GDM1 (cell line): ENCODE results near the gene GGNBP2.
A peak's percentile ranks its signal among the peaks of the same experiment; 100 is the strongest.
"Not testable (repeated sequence)": the region's sequence is repeated elsewhere in the genome, so short reads cannot be mapped to it uniquely, and the experiment has no call there.

ENCODE experiments used
- DNase-seq: peaks from one replicate; lab custom pipeline; 2025; lab: John Stamatoyannopoulos, UW

The GGNBP2 gene

GRCh38 chr17:36544307-36545076, at the start of gene GGNBP2:
GGNBP2 (plus strand) TSS chr17:36544919; CDS start chr17:36545725, 806 bp downstream.
- peak; percentile 89 for DNase-seq

DNA sequence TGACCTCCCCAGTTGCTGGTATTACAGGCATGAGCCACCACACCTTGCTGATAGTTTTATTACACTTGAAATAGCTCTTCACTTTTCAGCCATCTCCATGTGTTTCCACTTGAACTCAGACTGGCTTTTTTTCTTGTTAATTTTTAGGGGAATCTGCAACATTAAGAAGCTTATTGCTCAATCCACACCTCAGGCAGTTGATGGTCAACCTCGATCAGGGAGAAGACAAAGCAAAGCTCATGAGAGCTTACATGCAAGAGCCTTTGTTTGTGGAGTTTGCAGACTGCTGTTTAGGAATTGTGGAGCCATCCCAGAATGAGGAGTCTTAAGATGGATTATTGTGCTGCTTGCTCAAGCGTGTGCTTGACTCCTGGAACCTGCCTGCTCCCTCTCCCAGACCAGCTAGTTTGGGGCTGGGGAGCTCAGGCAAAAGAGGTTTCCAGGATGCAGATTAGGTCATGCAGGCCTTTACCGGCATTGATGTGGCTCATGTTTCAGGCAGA, 49.6 kb upstream of the GGNBP2 start:
- DNase-seq, result no peak

DNA sequence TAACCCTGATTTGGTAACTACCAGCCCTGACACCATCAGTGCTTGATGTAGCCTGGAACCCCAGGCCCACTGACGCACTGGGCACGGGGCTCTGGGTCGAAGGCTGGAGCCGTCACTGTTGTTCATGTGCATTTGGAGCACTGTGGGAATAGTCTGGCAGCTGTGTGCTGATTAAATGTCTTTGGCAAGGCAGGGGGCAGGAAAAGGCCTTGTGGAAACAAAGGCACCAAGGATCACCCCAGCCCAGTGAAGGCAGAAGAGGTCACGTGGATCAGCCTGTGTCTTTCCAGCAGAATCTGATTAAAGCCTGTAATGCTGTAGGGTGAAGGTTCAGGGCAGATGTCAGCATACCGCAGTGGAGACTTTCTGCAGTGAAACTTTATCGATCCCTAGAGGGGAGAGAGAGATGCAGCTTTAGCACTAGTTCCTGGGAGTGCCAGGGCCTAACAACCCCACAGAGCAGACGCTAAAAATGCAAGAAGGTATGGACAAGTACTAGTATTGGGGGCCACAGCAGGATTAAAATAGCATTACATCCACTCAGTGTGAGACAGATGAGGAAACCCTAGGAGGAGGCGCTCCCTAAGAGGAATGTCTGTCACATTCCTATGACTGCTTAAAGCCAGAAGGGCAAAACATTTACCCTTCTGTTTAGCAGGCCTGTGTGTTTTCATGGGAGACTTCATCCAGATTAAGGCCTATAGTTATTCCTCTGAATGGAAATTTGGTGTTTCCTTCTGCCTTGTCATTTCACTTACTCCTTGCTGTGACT, 48.5 kb upstream of the GGNBP2 start:
- DNase-seq, result no peak

GRCh38 chr17:36498155-36498554, 46.6 kb upstream of the GGNBP2 start:
- no peak for DNase-seq

DNA sequence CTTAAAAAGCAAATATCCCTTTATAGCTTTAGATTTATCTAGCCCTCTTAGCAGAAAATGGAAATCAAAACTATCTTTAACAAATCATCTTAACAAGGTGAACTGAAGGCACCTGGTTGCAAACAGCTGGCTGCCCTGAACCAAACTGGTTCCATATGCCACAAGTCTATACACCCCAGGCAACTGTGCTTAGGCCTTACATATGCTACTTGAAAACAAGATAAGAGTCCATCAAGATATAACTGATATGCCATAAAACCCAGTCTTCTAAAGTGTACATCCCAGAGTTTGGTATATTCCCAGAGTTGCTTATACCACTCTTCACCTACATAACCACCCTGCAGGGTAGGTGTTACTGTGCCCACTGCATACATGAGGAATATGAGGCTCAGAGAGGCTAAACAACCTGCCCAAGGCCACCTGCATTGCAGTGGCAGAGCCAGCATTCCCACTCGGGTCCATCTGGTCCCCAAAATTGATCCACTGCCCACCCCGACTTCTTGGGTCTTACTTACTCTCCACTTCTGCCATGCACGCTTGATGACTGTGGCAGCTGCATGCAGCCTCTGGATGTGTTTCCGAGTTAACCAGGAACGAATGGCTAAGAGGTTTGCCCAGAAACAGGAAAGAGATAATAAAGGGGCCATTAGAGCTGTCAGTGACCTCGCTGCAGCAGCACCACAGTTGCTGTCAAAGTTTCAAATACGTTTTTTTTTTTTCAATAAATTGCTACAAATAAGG, 46.0 kb upstream of the GGNBP2 start:
- no peak for DNase-seq

GRCh38 chr17:36500745-36501225, 43.9 kb upstream of the GGNBP2 start:
- DNase-seq, result no peak

DNA sequence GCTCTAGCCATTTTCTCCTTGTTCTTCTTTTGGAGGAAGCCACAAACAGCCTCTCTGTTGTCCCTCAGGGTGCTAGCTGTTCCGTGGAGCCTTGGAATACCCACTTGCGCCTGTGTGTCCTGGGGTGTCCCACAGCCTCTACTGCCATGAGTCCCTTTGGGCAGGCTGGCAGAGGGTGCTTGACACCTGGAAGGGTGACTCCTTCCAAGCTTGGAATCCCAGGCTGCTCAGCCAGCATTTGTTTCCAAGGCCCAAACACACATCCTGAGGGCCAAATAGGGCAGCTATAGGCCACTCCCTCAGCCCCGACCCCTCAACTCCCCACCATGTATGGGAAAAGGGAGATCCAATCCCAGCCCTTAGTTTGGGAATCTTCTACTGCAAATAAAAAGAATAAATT, 43.4 kb upstream of the GGNBP2 start:
- DNase-seq, result no peak

- DNase-seq, result no peak
Observed at GRCh38 chr17:36501963-36502362, 42.8 kb upstream of the GGNBP2 start.

DNA sequence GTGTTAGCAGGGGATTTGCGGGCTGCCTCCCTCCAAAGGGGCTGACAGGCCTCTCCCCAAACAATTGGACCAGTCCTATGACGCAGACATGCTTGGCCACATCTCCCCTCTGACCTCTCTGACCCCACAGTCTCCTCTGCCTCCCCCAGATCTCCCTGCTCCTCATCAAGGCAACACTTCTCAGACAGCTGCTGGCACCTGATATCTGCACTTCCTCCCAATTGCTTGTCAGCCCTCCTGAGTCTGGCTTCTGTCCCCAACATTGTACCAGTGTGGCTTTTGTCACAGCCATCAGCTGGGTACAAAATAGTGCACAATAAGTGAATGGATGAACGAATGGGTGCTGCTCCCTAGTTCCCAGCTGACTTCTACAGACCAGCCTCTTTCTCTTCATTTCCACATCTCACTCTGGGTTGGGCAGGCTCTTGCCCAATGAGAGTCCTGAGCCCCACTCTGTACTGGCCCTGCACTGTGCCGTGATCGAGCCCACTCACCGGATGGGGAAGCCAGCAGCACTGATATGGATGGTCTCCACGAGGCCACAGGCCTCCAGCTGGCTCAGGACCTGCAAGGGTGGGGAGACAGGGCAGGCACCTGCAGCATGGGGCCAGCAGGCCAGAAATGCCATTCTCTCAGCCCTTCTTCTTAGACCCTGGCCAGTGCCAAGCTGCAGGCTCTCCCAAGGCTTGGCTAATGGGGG, 41.1 kb upstream of the GGNBP2 start:
- DNase-seq, result no peak

DNA sequence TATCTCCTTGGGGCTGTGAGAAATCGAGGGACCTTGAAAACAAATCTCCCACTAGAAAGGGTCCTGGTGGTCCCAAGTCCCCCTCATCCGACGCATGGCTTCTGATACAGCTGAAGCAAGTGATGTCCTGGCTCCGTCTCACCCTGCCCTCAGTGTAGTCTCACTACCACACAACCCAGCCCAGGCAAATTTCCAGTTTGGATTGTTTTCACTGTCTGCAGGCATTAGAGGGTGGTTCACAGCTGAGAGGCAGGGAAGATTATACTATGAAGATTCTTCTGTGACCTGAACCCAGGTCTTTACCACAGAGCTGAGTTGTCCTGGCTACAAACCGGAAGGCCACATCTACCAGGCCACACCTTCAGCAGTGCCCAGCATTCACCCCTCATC, 40.6 kb upstream of the GGNBP2 start:
- DNase-seq, result no peak

- no peak for DNase-seq
Observed at GRCh38 chr17:36505171-36505570, 39.5 kb upstream of the GGNBP2 start.

DNA sequence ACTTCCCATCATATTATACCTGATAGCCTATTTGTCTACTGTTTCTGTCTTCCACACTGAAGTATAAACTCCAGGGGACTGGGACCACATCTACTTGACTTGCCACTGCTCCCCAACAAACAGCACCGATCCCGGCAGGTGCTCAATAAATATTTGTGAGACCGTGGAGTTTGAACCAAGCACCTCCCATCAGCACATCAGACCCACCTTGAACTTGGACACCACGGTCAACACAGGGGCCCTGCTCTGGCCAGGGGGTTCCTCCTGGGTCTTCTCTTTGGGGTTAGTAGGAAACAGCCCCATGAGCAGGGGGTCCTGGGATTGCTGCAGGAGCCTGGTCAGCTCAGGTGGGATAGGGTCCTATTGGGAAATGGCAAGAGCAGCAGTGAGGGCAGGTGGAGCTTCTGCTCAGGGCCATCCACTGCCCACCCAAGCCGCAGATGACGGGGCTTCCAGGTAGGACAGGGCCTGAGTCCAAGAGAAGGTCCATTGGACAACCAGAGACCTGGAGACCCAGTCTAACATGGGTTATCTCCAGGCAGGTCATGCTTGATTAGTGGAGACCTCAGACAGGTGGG, 38.4 kb upstream of the GGNBP2 start:
- DNase-seq, result no peak

DNA sequence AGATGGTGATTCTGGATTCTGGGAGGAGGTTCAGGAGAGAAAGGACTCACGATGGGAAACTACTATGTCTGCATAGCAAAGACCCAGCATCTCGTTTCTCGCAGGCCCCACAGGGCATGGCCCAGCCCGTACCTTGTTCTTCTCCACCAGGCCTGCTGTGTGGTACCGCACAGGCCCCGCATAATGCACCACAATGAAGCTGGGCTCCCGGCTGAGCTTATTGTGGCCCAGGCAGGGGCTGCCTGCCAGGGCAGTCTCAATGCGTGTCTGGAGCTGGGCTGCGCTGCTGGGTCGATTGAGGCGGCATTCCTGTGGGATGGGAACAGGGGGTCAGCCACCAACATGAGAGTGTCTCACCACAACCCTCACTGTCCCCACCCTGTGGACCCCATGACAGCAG, 37.9 kb upstream of the GGNBP2 start:
- no peak for DNase-seq

GRCh38 chr17:36507266-36507665, 37.5 kb upstream of the GGNBP2 start:
- no peak for DNase-seq

DNA sequence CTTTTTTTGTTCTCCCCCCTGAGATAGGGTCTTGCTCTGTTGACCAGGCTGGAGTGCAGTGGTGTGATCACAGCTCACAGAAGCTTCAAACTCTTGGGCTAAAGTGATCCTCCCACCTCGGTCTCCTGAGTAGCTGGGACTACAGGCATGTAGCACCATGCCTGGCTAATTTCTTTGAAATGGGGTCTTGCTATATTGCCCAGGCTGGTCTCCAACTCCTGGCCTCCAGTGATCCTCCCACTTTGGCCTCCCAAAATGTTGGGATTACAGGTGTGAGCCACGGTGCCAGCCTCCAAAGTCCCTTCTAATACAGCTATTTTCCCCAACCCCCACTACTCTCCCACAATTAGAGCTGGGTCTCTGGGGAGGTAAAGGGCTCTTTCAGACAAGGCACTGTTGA, 36.3 kb upstream of the GGNBP2 start:
- DNase-seq, result not testable (repeated sequence)

DNA sequence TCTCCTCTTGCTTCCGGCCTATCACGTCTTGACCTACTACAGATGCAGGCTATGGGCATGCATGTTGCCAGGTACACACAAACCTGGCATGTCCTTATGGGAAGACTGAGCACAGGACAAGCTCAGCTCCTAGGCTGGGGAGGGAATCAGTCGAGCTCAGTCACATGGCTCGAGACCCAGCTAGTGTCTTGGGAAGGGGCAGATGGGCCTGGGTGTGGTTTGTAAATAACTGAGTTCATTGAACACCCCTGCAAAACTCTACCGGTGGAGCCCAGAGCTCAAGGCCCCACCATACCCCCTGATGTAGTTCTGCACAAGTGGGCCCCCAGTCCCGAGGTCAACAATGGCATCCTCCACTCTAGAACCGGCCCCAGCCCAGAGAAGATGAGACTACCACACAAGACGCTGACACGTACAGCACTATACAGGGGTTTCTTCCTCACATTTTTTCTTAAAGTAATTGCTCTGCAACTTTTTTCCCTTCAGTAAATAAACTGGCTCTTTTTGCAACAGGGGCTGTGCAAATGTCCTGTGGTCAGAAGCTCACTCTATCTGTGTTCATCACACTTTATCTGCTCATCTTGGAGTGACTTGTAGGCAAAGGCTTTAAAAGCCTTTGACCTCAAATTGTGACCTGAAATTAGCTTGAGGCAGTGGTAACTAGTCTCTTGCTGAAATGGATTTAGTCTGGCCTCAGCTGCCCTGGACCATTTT, 35.3 kb upstream of the GGNBP2 start:
- DNase-seq, result no peak

- DNase-seq, result no peak
Observed at GRCh38 chr17:36510636-36511035, 34.1 kb upstream of the GGNBP2 start.

DNA sequence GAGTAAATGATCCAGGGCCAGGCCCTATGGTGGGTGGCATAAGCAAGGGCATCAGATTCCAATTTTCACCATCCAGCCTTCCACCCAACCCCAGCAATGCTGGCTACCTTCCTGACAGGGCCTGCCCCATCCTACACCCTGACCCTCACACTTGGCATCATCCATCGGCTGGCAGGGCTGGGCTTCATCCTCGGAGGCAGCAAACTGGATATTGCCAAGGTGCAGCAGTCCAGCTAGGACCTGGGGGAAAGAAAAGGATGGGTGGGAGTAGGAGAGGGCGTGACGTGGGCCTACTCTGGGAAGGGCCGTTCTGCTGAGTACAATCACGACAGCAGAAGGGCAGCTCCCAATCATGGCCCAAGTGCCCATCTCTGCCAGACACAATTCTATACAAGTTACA, 33.5 kb upstream of the GGNBP2 start:
- no peak for DNase-seq

DNA sequence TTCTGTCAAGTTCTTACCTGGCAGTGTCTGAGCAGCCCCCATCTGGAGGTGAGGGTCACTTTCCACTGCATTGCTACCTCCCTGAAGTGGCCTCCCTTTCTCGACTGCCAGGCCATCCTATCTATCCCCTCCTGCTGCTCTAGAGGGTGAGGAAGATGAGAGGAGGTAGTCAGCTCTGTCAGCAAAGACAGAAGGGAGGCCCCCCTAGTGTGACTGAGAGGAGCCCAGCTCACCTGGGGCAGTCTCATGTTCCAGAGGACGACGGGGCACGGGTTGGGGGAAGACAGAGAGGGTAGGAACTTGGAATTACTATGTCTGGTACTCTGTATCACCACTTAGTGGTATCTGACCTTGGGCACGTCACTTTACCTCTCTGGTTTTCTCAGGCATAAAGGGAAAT, 32.1 kb upstream of the GGNBP2 start:
- DNase-seq, result no peak

GRCh38 chr17:36514856-36515255, 29.9 kb upstream of the GGNBP2 start:
- no peak for DNase-seq

- DNase-seq, result no peak
Observed at GRCh38 chr17:36515837-36516236, 28.9 kb upstream of the GGNBP2 start.
